Stomach (tissue), 9 donors: ENCODE data around the gene PDGFD. TPM values are rescaled to one million over a fixed set of nuclear protein-coding genes. Genes with fewer than 3 reads are reported as not detected.

Experiments
- DNase-seq, 2 donors: peaks; one replicate each; pipeline versions ENCODE4 v3.0.0 to v3.0.0-alpha.2; 2013 to 2019
- H3K27ac ChIP-seq, 5 donors: fragments of 200-600 bp in 4 of 5; sonication (generic) in 4 of 5; one replicate each; pipeline ENCODE4 v1.5.1; 2013 to 2019; ENCODE audit warnings: mild to moderate bottlenecking in 1 of 5, moderate library complexity in 1 of 5
- H3K27me3 ChIP-seq, 3 donors: fragments of 200-600 bp; sonication (generic); one replicate each; pipeline ENCODE4 v1.5.1; 2017 to 2019; ENCODE audit warnings: mixed run types in 1 of 3
- H3K36me3 ChIP-seq, 4 donors: fragments of 200-600 bp; sonication (generic); 1 replicate in 3 of 4; 2 replicates in 1 of 4; pipeline ENCODE4 v1.5.1; 2016 to 2019
- H3K4me1 ChIP-seq, 4 donors: fragments of 200-600 bp; sonication (generic); one replicate each; pipeline ENCODE4 v1.5.1; 2016 to 2019
- H3K4me3 ChIP-seq, 4 donors: fragments of 200-600 bp; sonication (generic) in 3 of 4; one replicate each; pipeline ENCODE4 v1.5.1; 2016 to 2019; ENCODE audit warnings: mild to moderate bottlenecking in 1 of 4
- H3K9me3 ChIP-seq, 4 donors: fragments of 200-600 bp; sonication (generic); one replicate each; pipeline ENCODE4 v1.5.1; 2016 to 2019
- CTCF ChIP-seq, 7 experiments: fragments of 450-650 bp in 4 of 7; fragments of 200-600 bp in 3 of 7; sonication (generic) in 3 of 7; IDR thresholded peaks; one replicate each; pipeline ENCODE4 v1.5.1; 2016 to 2019; ENCODE audit warnings: antibody characterized with exemption in 7 of 7, control low read depth in 2 of 7, mild to moderate bottlenecking in 1 of 7
- EP300 ChIP-seq: sonication (generic); formaldehyde crosslinking; IDR thresholded peaks from one replicate; pipeline ENCODE4 v1.6.1; 2017; ENCODE audit warnings: antibody characterized with exemption
- POLR2A ChIP-seq, 4 donors: fragments of 450-650 bp; IDR thresholded peaks; one replicate each; pipeline ENCODE4 v1.6.1; 2016; ENCODE audit warnings: antibody characterized with exemption in 4 of 4, control low read depth in 2 of 4, mild to moderate bottlenecking in 1 of 4, moderate library complexity in 1 of 4
- POLR2AphosphoS5 ChIP-seq, 3 donors: sonication (generic); formaldehyde crosslinking; IDR thresholded peaks; one replicate each; pipeline ENCODE4 v1.6.1; 2016; ENCODE audit warnings: antibody characterized with exemption in 3 of 3
- whole genome bisulfite sequencing, 5 donors: extraction: QIAGEN DNeasy Blood & Tissue Kit in 3 of 5; methylation state at CpG; one replicate each; pipeline versions ENCODE4 v1.1.5 to v1.1.7; 2013 to 2018; 5-methylcytosine and 5-hydroxymethylcytosine counted together
- intact Hi-C: fragments of 100-400 bp; cut with DNase I; formaldehyde crosslinking; loops from one replicate; pipeline ENCODE4 v1.15.1; 2023; ENCODE audit warnings: low total_unique reads
- polyA plus RNA-seq, 3 donors: library from polyadenylated mRNA; stranded (reverse); fragments of 200-250 nt; gene quantifications; one replicate each; pipeline ENCODE4 v1.2.3, GENCODE V29; 2013
- total RNA-seq, 5 donors: library from RNA; depleted of rRNA; stranded (reverse); fragments of >200 nt; gene quantifications; one replicate each; pipeline versions ENCODE4 v1.1.0 to v1.2.3, GENCODE V29; 2014 to 2016
- donor health status: healthy with polysubstance abuse.
- donor health status: Bipolar disorder and iron deficiency.
- donor health status: healthy.

The PDGFD gene
- total and polyA plus RNA-seq, 8 donors: 2.4 to 41.5 (median 9.0) TPM; not detected in 1

DNA sequence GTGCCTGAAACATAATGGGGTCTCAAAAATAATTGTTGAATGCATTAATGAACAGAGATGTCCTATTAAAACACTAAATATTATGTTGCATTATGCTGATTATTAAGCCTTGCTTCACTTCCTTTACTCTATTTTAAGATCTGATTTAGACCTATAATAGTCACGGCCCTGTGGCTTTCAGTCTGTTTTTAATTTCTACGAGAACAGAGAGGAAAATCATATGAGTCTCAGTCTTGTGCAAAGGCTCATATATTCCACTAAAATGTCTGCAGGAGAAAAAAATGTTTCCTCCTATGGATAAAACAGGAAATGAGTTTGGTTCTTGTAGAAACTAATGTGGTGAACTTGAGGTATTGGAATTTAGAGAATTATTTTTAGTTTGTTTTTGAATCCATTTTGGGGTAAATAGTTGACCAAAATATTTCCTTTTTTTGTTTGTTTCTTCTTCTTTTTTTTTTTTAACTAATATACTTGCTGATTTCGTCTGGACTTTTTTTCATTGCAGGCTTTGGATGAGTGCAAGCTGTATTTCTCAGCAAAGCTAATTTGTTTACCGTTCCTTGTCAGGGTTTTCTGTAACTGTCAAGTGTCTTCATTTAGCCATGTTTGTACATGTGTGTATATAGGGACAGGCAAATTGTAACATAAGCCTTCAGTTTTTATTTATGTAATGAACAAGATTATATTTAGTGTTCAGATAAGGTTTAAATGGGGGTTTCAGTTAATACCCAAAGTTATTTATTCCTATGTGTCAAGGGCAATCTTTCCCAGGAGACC lies 266.6 kb downstream of the PDGFD start:
- Histone ChIP-seq H3K27me3 (no peaks in the 10 kb centered on the region), H3K9me3 (no peaks in the 10 kb centered on the region), H3K4me3 (no peak overlapping the region), H3K4me1 (no peaks in the 10 kb centered on the region), H3K36me3 (no peaks in the 10 kb centered on the region), H3K27ac (no peak overlapping the region)
- intact Hi-C loops: no loop called here
- 42 to 58% (median 53%) methylated on average over 4 of the region's 4 CpGs for WGBS, 5 donors
- DNase-seq: no peak
- TF ChIP-seq POLR2AphosphoS5 (IDR thresholded peaks at IDR 0.05) (no peak), EP300 (no peak), CTCF (IDR thresholded peaks at IDR 0.05) (no peak), POLR2A (IDR thresholded peaks at IDR 0.05) (no peak)

- no peak for DNase-seq
- Histone ChIP-seq H3K27me3 (no peaks in the 10 kb centered on the region), H3K9me3 (peaks cover 0 to 5% (median 2%) of the 10 kb centered on the region in 4 donors), H3K4me1 (no peaks in the 10 kb centered on the region), H3K36me3 (no peaks in the 10 kb centered on the region), H3K4me3 (no peak overlapping the region), H3K27ac (no peak overlapping the region)
- 71 to 88% (median 82%) methylated on average over 3 of the region's 3 CpGs for WGBS, 5 donors
- TF ChIP-seq EP300: no peak
- TF ChIP-seq POLR2AphosphoS5 (IDR thresholded peaks at IDR 0.05): no peak
- no peak for TF ChIP-seq CTCF (IDR thresholded peaks at IDR 0.05)
- TF ChIP-seq POLR2A (IDR thresholded peaks at IDR 0.05): no peak
- intact Hi-C loops: no loop called here
These were observed 268.8 kb downstream of the PDGFD start for GRCh38 chr11:103895106-103895505.

GRCh38 chr11:103894673-103895072 lies 269.3 kb downstream of the PDGFD start:
- TF ChIP-seq CTCF (IDR thresholded peaks at IDR 0.05) (no peak), EP300 (no peak), POLR2AphosphoS5 (IDR thresholded peaks at IDR 0.05) (no peak), POLR2A (IDR thresholded peaks at IDR 0.05) (no peak)
- Histone ChIP-seq H3K4me1 (no peaks in the 10 kb centered on the region), H3K27me3 (no peaks in the 10 kb centered on the region), H3K9me3 (peaks cover 0 to 9% (median 5%) of the 10 kb centered on the region in 4 donors), H3K36me3 (no peaks in the 10 kb centered on the region), H3K27ac (no peak overlapping the region), H3K4me3 (no peak overlapping the region)
- DNase-seq: no peak
- intact Hi-C loops: no loop called here
- 79 to 82% (median 81%) methylated on average over 3 of the region's 3 CpGs for WGBS, 5 donors

- H3K27me3 ChIP-seq: no peaks in the 10 kb centered on the region
- peaks cover 0 to 9% (median 5%) of the 10 kb centered on the region in 4 donors for H3K9me3 ChIP-seq
- H3K4me1 ChIP-seq: no peaks in the 10 kb centered on the region
- H3K36me3 ChIP-seq: no peaks in the 10 kb centered on the region
- H3K27ac ChIP-seq: no peak overlapping the region
- intact Hi-C loops: no loop called here
- no peak overlapping the region for H3K4me3 ChIP-seq
- DNase-seq: no peak
- WGBS, 5 donors: 73 to 83% (median 81%) methylated on average over 3 of the region's 3 CpGs
- no peak for TF ChIP-seq POLR2A (IDR thresholded peaks at IDR 0.05)
- TF ChIP-seq EP300: no peak
- no peak for TF ChIP-seq CTCF (IDR thresholded peaks at IDR 0.05)
- no peak for TF ChIP-seq POLR2AphosphoS5 (IDR thresholded peaks at IDR 0.05)
These were observed 269.9 kb downstream of the PDGFD start for GRCh38 chr11:103894034-103894433.
